HepG2 (cell line): ENCODE data around the gene TXNDC12. TPM values are rescaled to one million over a fixed set of nuclear protein-coding genes. Genes with fewer than 3 reads are reported as not detected.

Experiments
- ATAC-seq: fragments of 200-7000 bp; cut with Tn5 transposase; 3 replicates; pipeline ENCODE4 v1.9.1; 2020; ENCODE audit warnings: mild to moderate bottlenecking, moderate library complexity
- BruUV-seq: library from RNA; stranded (reverse); fragments of 400-500 nt; replicated peaks from 2 replicates; lab custom pipeline; 2021; lab: Mats Ljungman, UMichigan
- CTCF ChIA-PET: fragments of 300-600 bp; formaldehyde crosslinking; extraction: SDS; loops from one replicate; lab custom pipeline; 2021; ENCODE audit warnings: low total read pairs, inconsistent platforms, low intra/inter-chr PET ratio; lab: Yijun Ruan, JAX
- POLR2A ChIA-PET: fragments of 350-600 bp; sonication (Branson Sonifier 250); formaldehyde crosslinking; loops from one replicate; lab custom pipeline; 2020; ENCODE audit warnings: antibody characterized with exemption, inconsistent platforms; lab: Yijun Ruan, JAX
- DNase-seq: peaks from one replicate; pipeline ENCODE4 v3.0.0-alpha.2; 2015; ENCODE audit warnings: low spot score
- FAIRE-seq: peaks from 3 replicates; lab custom pipeline; 2011; peaks lifted over from hg19 to GRCh38; lab: Jason Lieb, UNC
- H2AFZ ChIP-seq: one replicate; pipeline ENCODE4 v1.6.1; 2011; ENCODE audit warnings: low read length, inconsistent platforms
- H3K27ac ChIP-seq: fragments of 300-600 bp; 3 replicates; pipeline ENCODE4 v1.8.0; 2011; ENCODE audit warnings: mixed run types, mild to moderate bottlenecking, mixed read lengths, low read length, inconsistent platforms; ENCODE audit not compliant: insufficient read depth; ENCODE audit errors: extremely low read length
- H3K27me3 ChIP-seq, 2 experiments: fragments of 200-600 bp in 1 of 2; 2 replicates in 1 of 2; 3 replicates in 1 of 2; pipeline versions ENCODE4 v1.6.0 to v1.8.0; 2011; ENCODE audit warnings: low read length in 2 of 2, mild to moderate bottlenecking in 2 of 2, moderate library complexity in 2 of 2, inconsistent platforms in 1 of 2; ENCODE audit not compliant: insufficient read depth in 2 of 2, control insufficient read depth in 1 of 2
- H3K36me3 ChIP-seq, 2 experiments: fragments of 200-600 bp in 1 of 2; replicated peaks in 1 of 2; 2 replicates in 1 of 2; 3 replicates in 1 of 2; pipeline versions ENCODE4 v1.5.1 to v1.8.0; 2011; ENCODE audit warnings: low read length in 2 of 2, inconsistent platforms in 1 of 2; ENCODE audit not compliant: insufficient read depth in 2 of 2, control insufficient read depth in 1 of 2
- H3K4me1 ChIP-seq: 2 replicates; pipeline ENCODE4 v1.5.1; 2012; ENCODE audit warnings: low read length, inconsistent platforms; ENCODE audit not compliant: insufficient read depth
- H3K4me2 ChIP-seq: 2 replicates; pipeline ENCODE4 v1.6.0; 2011; ENCODE audit warnings: low read depth, low read length, inconsistent platforms
- H3K4me3 ChIP-seq, 3 experiments: fragments of 200-600 bp in 1 of 3; sonication (generic), shearing (Covaris generic) in 1 of 3; replicated peaks in 1 of 3; 2 replicates each; pipeline ENCODE4 v1.5.1; 2011 to 2016; ENCODE audit warnings: low read length in 3 of 3, inconsistent platforms in 2 of 3, low read depth in 2 of 3, mild to moderate bottlenecking in 2 of 3, control low read depth in 1 of 3, mixed read lengths in 1 of 3; ENCODE audit not compliant: insufficient read depth in 1 of 3
- H3K79me2 ChIP-seq: one replicate; pipeline ENCODE4 v1.6.1; 2011; ENCODE audit warnings: low read length, inconsistent platforms; ENCODE audit not compliant: insufficient read depth
- H3K9ac ChIP-seq: 2 replicates; pipeline ENCODE4 v1.6.0; 2011; ENCODE audit warnings: mild to moderate bottlenecking, low read depth, low read length, inconsistent platforms; ENCODE audit not compliant: insufficient read depth
- H3K9me3 ChIP-seq: 2 replicates; pipeline ENCODE4 v1.5.1; 2012; ENCODE audit warnings: mild to moderate bottlenecking, low read length
- H4K20me1 ChIP-seq: 2 replicates; pipeline ENCODE4 v1.6.0; 2011; ENCODE audit warnings: inconsistent platforms, mild to moderate bottlenecking, low read length, moderate library complexity; ENCODE audit not compliant: insufficient read depth
- DMAP1 ChIP-seq: IDR thresholded peaks from 2 replicates; pipeline ENCODE4 v1.6.1; 2016
- EZH2 ChIP-seq: conservative IDR thresholded peaks from 2 replicates; pipeline ENCODE4 v1.6.1; 2012; ENCODE audit warnings: mild to moderate bottlenecking, low read depth, low read length, moderate library complexity
- MYC ChIP-seq: sonication (generic); formaldehyde crosslinking; IDR thresholded peaks from 2 replicates; pipeline ENCODE4 v1.9.0; 2021; ENCODE audit warnings: missing genetic modification reagents, borderline replicate concordance
- SMARCE1 ChIP-seq: fragments of 450-650 bp; IDR thresholded peaks from 2 replicates; pipeline ENCODE4 v1.6.1; 2017; ENCODE audit warnings: borderline replicate concordance
- TBL1XR1 ChIP-seq: fragments of 150-350 bp; IDR thresholded peaks from 2 replicates; pipeline ENCODE4 v1.6.1; 2014; ENCODE audit warnings: borderline replicate concordance, low read length; ENCODE audit not compliant: partially characterized antibody
- ZBTB21 ChIP-seq: sonication (generic); formaldehyde crosslinking; IDR thresholded peaks from 2 replicates; pipeline ENCODE4 v1.4.0; 2020; ENCODE audit warnings: missing genetic modification reagents
- ZFP82 ChIP-seq: sonication (generic); formaldehyde crosslinking; IDR thresholded peaks from 2 replicates; pipeline ENCODE4 v1.5.1; 2020; ENCODE audit warnings: mild to moderate bottlenecking, missing genetic modification reagents, borderline replicate concordance
- ZNF180 ChIP-seq: sonication (generic); formaldehyde crosslinking; IDR thresholded peaks from 2 replicates; pipeline ENCODE4 v1.4.0; 2020; ENCODE audit warnings: low read depth, missing genetic modification reagents, borderline replicate concordance
- ZNF24 ChIP-seq: fragments of 450-650 bp; IDR thresholded peaks from 2 replicates; pipeline ENCODE4 v1.6.1; 2017; ENCODE audit warnings: antibody characterized with exemption, mild to moderate bottlenecking
- ZNF614 ChIP-seq: IDR thresholded peaks from 2 replicates; pipeline ENCODE4 v1.6.1; 2018; ENCODE audit warnings: missing biosample characterization, missing genetic modification reagents, inconsistent platforms, borderline replicate concordance
- ZNF850 ChIP-seq: sonication (generic); formaldehyde crosslinking; conservative IDR thresholded peaks from 2 replicates; pipeline ENCODE4 v1.9.0; 2021; ENCODE audit warnings: mild to moderate bottlenecking, missing genetic modification reagents
- ZSCAN22 ChIP-seq: sonication (generic); formaldehyde crosslinking; IDR thresholded peaks from 2 replicates; pipeline ENCODE4 v1.4.0; 2020; ENCODE audit warnings: mild to moderate bottlenecking, missing genetic modification reagents
- in situ Hi-C: cut with HindIII; loops from 2 replicates; pipeline ENCODE4 v1.10.0; 2017; ENCODE audit warnings: low pct_unique_long_range_greater_than_20kb; ENCODE audit not compliant: extremely low pct_ligation_motif_present
- intact Hi-C: fragments of 100-400 bp; cut with micrococcal nuclease; formaldehyde crosslinking; loops from one replicate; pipeline ENCODE4 v1.10.0; 2022; ENCODE audit not compliant: unreplicated experiment
- polyA plus RNA-seq, 8 experiments: library from polyadenylated mRNA; depleted of rRNA in 3 of 8; stranded (reverse) in 7 of 8; unstranded in 1 of 8; fragments of >200 nt; fragmentation: Illumina TruSeq in 4 of 8; extraction: Trizol in 4 of 8; gene quantifications; 2 replicates each; pipeline versions ENCODE4 v1.2.1 to v1.2.3, GENCODE V29; 2011 to 2016; ENCODE audit warnings: low read depth in 4 of 8, missing spikeins in 1 of 8, mixed read lengths in 1 of 8; ENCODE audit not compliant: insufficient read depth in 1 of 8
- total RNA-seq, 5 experiments: library from RNA; depleted of rRNA; stranded (reverse); fragments of >200 nt; fragmentation: Illumina TruSeq; extraction: Trizol; gene quantifications; 2 replicates each; pipeline ENCODE4 v1.2.3, GENCODE V29; 2016; ENCODE audit warnings: low read depth in 1 of 5
- TF ChIP-seq, protein P1 (sequence below): sonication (generic); formaldehyde crosslinking; IDR thresholded peaks from 2 replicates; pipeline ENCODE4 v1.8.1; 2023; ENCODE audit warnings: mild to moderate bottlenecking, missing genetic modification reagents
- TF ChIP-seq, protein P2 (sequence below): sonication (generic); formaldehyde crosslinking; IDR thresholded peaks from 2 replicates; pipeline ENCODE4 v1.4.0; 2020; ENCODE audit warnings: low read depth, mild to moderate bottlenecking, missing genetic modification reagents
- TF ChIP-seq, protein P3 (sequence below): sonication (generic); formaldehyde crosslinking; IDR thresholded peaks from 2 replicates; pipeline ENCODE4 v1.5.0; 2020; ENCODE audit warnings: mild to moderate bottlenecking, low read depth, missing genetic modification reagents, borderline replicate concordance
- TF ChIP-seq, protein P4 (sequence below): sonication (generic); formaldehyde crosslinking; IDR thresholded peaks from 2 replicates; pipeline ENCODE4 v1.8.0; 2022; ENCODE audit warnings: missing genetic modification reagents, mild to moderate bottlenecking, borderline replicate concordance

The TXNDC12 gene
- total and polyA plus RNA-seq, 2 of the 13 experiments (the other 11 are each of a cell fraction or from before 2014, with no cell fraction given) = 65.6 to 67.2 TPM

DNA sequence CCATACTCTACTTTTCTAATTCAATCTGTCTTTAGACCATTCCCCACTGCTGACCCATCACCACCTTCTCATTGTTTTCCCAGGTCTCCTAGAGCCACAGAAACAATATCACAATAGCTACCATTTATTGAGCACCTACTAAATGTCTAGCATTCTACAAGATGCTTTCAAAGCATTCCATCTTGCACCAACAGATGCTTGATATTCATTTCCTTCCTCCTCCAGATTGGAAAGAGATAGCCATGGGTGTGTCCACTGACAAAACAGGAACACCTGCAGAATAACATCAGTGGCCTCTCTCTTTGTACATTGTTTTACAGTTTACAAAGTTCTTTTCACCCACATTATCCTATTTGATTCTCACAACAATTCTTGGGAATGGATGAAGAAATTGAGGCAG lies 66.7 kb downstream of the TXNDC12 start:
- TF ChIP-seq, protein P1, sequence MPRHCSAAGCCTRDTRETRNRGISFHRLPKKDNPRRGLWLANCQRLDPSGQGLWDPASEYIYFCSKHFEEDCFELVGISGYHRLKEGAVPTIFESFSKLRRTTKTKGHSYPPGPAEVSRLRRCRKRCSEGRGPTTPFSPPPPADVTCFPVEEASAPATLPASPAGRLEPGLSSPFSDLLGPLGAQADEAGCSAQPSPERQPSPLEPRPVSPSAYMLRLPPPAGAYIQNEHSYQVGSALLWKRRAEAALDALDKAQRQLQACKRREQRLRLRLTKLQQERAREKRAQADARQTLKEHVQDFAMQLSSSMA (CRISPR knock-in tag) = no peak
- TF ChIP-seq, protein P2, sequence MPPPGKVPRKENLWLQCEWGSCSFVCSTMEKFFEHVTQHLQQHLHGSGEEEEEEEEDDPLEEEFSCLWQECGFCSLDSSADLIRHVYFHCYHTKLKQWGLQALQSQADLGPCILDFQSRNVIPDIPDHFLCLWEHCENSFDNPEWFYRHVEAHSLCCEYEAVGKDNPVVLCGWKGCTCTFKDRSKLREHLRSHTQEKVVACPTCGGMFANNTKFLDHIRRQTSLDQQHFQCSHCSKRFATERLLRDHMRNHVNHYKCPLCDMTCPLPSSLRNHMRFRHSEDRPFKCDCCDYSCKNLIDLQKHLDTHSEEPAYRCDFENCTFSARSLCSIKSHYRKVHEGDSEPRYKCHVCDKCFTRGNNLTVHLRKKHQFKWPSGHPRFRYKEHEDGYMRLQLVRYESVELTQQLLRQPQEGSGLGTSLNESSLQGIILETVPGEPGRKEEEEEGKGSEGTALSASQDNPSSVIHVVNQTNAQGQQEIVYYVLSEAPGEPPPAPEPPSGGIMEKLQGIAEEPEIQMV (CRISPR knock-in tag) = no peak
- TF ChIP-seq ZNF24 (no peak), TBL1XR1 (no peak), ZSCAN22 (CRISPR knock-in tag) (no peak), EZH2 (no peak), ZFP82 (CRISPR knock-in tag) (no peak), ZBTB21 (CRISPR knock-in tag) (no peak), DMAP1 (CRISPR knock-in tag) (no peak), ZNF180 (CRISPR knock-in tag) (no peak), SMARCE1 (no peak), ZNF614 (CRISPR knock-in tag) (no peak), MYC (no peak), ZNF850 (no peak)
- TF ChIP-seq, protein P3, sequence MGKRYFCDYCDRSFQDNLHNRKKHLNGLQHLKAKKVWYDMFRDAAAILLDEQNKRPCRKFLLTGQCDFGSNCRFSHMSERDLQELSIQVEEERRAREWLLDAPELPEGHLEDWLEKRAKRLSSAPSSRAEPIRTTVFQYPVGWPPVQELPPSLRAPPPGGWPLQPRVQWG = no peak
- TF ChIP-seq, protein P4, sequence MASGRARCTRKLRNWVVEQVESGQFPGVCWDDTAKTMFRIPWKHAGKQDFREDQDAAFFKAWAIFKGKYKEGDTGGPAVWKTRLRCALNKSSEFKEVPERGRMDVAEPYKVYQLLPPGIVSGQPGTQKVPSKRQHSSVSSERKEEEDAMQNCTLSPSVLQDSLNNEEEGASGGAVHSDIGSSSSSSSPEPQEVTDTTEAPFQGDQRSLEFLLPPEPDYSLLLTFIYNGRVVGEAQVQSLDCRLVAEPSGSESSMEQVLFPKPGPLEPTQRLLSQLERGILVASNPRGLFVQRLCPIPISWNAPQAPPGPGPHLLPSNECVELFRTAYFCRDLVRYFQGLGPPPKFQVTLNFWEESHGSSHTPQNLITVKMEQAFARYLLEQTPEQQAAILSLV (CRISPR knock-in tag) = no peak
- TF ChIP-seq, all 625 proteins: peak for 0
- Histone ChIP-seq H2AFZ (no peak overlapping the region), H3K36me3 (no peaks in the 10 kb centered on the region), H4K20me1 (no peaks in the 10 kb centered on the region), H3K79me2 (no peaks in the 10 kb centered on the region), H3K9me3 (no peaks in the 10 kb centered on the region), H3K4me3 (no peak overlapping the region), H3K9ac (no peak overlapping the region), H3K27ac (no peak overlapping the region), H3K4me2 (no peak overlapping the region), H3K27me3 (peaks cover 2 to 35% of the 10 kb centered on the region in 2 experiments; a peak in 3 of 5 replicates), H3K4me1 (peaks cover 5% of the 10 kb centered on the region)
- in situ Hi-C loops = no loop called here
- no TSS peak for BruUV-seq
- ChIA-PET CTCF (no interaction called here), POLR2A (no interaction called here)
- DNase-seq (no peak), FAIRE-seq (no peak), ATAC-seq (no peak)
- intact Hi-C loops = no loop called here
